ENCODE data around the gene SERPINE3.

The SERPINE3 gene

DNA sequence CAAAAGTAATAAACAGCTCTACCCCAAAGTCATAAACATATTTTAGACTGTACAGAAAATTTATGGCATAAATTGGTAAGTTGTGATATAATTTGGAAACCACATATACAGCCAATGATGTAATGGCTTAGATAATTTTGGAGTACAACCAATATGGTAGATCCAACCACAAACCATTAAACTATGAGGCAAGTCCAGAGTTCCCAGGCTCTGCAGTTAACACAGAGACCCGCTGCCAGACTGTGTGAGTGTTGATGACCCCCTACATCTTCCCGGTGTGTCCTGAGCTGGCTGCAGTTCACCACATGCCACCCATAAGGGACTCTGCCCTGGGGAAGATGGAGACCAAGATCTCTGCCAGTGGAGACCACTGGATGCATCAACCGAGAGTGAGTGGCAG, 9.9 kb upstream of the SERPINE3 start:
- no peak for DNase-seq

DNA sequence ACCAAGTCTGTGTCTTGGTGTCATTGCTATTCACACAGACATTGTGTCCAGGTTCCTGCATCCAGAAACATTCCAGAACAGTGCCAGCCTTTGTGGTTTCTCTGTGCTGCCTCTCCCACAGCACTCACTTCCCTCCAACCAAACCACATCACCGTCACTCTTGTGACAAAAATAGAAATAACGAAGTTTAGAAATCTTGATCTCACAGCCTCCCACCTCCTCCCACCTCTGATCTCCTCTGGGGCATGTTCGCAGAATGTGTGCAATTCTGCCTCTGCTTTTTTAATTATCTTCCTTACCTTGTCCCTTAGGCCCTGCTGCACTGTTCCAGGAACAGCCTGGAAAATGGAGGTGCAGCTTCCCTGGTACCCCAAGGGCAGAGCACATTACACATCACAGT, 8.7 kb upstream of the SERPINE3 start:
- DNase-seq, result no peak

- DNase-seq, result no peak
These were observed 8.1 kb upstream of the SERPINE3 start for GRCh38 chr13:51331354-51331861.

GRCh38 chr13:51332566-51333361, 6.7 kb upstream of the SERPINE3 start:
- no peak for DNase-seq

- DNase-seq, result no peak
These were observed 6.1 kb upstream of the SERPINE3 start for GRCh38 chr13:51333421-51333820.

DNA sequence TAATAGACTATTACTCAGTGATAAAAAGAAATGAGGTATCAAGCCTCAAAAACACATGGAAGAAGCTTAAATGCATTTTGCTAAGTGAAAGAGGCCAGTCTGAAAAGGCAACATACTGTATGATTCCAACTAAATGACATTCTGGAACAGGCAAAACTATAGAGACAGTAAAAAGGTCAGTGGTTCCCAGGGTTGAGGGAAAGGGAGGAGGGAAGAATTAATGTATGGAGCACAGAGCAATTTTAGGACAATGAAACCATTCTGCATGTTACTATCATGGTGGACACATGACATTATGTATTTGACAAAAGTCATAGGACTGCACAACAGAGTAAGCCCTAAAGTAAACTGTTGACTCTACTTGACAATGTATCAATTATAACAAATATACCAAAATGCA, 5.7 kb upstream of the SERPINE3 start:
- DNase-seq, result no peak

DNA sequence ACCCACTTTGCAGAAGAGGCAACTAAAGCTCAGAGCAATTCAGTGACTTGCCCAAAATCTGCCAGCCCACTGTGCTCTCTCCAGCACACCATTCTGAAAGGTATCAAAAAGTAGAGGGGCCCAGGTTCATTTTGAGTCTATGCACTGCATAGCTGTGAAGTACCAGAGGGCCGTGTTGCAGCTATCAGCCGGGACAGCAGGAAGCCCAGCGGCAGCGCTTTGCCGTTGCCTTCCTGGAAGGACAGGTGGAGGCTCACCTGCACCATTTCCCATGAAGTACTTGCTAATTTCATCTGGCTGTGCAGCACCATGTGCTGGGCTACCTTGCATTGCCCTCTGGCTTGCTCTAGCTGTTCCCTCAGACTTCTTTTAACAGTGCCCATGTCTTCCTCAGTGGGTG, 2.7 kb upstream of the SERPINE3 start:
- no peak for DNase-seq

- no peak for DNase-seq
These were observed 651 bp downstream of the SERPINE3 start for GRCh38 chr13:51339952-51340732.

GRCh38 chr13:51341232-51341631, 1.7 kb downstream of the SERPINE3 start:
- no peak for DNase-seq

DNA sequence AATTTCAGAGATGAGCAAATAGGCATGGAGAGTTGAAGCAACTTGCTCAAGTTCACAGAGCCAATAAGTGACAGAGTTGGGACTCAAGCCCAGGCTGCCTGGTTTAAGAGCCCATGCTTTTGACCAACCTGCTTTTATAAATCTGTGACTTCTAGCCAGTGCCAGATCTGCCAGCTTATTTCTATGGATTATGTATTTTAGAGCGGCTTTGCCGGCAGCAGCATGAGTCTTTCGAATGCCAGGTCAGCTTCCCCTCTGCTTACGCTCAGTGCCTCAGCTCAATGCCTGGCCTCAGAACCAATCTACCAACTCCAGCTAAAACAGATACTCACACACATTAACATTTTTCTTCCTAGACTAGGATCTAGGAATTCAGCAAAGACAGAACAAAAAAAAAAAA, 2.3 kb downstream of the SERPINE3 start:
- no peak for DNase-seq

GRCh38 chr13:51342706-51343105, 3.2 kb downstream of the SERPINE3 start:
- no peak for DNase-seq

DNA sequence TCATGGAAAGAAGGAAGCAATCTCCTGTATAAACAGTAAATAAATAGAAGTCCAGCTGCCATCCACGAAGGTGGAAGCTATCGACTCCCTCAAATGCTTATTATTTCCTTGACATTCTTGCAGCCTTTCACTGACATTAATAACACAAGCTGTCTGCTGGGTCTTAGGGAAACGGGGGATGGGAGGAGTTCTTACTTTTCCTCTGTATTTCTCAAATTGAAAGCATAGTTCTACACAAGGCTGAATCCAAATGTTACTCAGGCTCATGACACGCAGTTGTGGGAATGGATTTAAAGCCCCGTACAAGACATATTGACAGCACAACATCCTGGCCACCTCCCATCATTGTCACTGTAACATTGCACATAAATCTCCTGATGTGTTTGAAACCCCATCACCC, 4.0 kb downstream of the SERPINE3 start:
- DNase-seq, result no peak

DNA sequence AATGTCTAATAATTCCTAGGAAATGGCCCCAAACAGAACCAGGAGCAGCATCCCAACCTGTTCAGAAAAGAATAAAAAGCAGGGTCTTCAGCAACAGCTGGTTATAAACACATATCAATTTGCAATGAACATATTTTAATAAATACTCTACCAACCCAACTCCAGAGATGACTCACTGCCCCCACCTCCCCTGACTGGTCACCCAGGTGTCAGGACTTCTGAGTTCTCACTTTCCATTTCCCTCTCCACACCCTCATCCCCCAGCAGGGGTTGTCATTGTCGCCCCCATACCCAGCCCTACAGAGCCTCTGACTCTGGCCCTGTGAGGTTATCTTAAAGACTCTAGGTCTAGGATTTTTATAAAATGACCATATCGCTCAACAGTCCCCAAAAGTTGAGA, 6.9 kb downstream of the SERPINE3 start:
- DNase-seq, result no peak

DNA sequence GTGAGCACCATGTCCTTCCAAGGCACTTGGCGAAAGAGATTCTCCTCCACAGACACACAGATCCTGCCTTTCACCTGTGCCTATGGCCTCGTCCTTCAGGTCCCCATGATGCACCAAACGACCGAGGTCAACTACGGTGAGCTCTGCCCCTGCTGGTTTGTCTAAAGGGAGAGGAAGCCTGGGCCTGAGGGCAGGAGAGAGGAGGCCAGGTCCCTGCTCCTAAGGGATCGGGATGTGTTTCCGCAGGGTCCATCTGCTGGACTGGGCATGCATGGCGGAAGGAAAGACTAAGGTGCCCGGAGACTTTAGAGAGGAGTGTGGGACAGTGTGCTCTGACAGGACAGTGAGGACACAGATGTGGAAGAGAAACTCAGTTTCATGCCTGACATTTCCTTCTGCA, 7.6 kb downstream of the SERPINE3 start:
- DNase-seq, result no peak

DNA sequence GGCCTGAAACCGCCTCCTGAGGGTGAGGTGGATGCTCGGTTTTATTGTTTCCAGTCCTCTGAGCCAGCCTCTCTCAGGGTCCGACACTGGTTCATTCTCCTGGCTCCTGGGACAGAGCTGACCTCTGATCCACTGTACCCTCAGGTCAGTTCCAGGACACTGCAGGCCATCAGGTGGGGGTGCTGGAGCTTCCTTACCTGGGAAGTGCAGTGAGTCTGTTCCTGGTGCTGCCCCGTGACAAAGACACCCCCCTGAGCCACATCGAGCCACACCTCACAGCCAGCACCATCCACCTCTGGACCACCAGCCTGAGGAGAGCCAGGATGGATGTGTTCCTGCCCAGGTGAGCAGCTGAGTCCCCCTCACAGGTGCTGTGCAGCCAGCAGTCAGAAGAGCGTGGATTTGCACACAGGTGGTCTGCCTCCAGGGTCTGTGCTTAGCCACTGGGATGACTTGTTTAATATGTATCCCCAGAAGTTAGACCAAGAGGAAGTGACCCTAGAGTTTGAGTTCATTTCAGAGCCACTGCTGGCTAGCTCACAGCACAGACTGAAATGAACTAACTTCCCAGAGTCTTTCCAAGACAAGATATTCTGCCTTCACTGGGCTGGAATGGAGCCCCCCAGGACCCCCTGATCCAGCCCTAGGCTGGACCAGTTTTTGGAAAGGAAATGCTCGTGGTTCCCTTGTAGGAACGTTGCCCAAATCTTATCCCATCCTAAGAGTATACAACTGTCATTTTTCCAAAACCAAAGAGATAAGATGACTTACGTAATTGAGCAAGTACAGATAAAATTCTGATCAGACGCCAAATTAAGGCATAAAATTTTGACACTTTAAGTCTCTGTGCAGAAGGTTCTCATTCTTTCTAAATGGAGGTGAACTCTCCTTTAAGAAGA, 8.8 kb downstream of the SERPINE3 start:
- no peak for DNase-seq

DNA sequence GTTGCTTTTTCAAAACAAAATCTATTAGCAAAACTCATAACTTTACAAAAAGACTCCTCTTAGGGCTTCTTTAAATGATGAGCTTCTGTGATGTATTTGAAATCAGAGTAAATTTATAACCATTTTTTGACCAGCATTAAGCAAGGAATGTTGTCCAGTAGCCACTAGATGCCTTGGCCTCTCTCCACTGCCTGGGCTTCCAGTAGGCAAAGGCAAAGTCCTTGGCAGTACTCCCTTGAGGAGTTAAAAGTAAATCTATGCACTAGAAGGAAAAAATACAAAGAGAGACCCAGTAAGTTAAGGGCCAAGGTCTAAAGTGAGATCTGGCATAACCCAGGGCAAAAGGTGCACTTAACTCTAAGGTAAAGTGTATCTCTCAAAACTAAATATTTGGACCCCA, 9.5 kb downstream of the SERPINE3 start:
- DNase-seq, result no peak

- DNase-seq, result no peak
These were observed 15.7 kb downstream of the SERPINE3 start for GRCh38 chr13:51355217-51355616.

GRCh38 chr13:51357928-51358595, 18.6 kb downstream of the SERPINE3 start:
- no peak for DNase-seq

DNA sequence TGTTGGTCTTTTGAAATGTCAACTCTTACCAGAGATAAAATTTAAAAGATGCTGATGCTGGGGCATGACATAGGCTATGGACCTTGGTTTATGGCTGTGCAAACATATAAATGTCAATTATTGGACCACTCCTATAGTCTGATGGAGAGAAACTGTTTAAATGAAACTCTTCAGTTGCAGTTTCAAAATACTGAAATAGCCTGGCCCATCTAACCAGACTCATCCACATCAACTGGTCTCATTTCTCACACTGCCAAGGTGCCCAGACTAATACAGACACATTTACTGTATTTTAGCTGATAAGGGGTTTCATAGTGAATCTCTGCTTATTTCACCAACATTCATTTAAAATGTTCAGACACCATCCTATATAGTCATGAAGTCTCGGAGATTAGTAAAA, 19.9 kb downstream of the SERPINE3 start:
- DNase-seq, result no peak

DNA sequence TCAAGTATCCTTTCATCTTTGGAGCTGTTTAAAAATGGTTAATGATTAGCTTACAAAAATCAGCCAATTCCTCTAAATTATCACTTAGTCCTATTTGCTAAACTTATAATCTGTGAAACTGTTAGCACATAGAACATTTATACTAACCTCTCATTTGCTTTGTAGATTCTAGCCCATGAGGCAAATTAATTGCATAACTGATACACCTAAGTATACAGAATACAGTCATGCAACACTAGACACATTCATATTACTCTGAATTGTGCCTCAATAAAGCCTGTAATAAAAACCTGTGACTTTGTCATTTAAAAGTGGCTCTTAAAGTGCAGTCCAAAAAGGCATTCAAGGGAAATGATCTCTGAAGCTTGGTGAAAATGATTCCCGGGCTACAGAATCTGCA, 21.0 kb downstream of the SERPINE3 start:
- DNase-seq, result peak; percentile 50 to 60

- DNase-seq, result no peak
These were observed 21.6 kb downstream of the SERPINE3 start for GRCh38 chr13:51361106-51361505.

GRCh38 chr13:51363625-51364024, 24.1 kb downstream of the SERPINE3 start:
- DNase-seq, result no peak
